ENCODE results near the gene GLUD1.

DNA sequence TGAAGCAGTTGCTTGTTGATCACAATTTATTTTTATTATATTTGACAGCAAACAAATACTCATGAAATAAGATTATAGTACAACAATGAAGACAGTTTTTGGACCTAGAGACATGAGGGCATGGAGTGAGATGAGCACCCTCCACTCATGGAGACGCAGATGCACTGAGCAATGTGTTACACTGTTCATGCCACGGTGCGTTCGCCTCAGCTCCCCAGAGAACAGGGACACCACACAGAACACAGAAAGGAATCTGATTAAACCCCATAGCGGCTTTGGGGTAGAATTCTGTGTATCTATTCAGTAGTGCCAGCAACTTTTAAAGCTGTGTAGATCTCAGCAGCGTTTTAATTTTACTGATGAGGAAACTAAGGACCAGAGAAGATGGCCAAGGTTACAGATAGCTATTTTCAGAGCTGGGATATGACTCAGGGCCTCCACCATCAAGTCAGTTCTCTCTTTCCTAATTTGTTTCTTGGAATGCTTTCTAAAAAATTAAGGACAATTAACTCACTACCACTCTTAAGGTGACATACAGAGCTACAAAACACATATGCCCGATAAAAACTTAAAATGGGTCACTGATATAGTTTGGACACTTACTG lies 41.0 kb downstream of the GLUD1 start:
- TF ChIP-seq, protein P1, sequence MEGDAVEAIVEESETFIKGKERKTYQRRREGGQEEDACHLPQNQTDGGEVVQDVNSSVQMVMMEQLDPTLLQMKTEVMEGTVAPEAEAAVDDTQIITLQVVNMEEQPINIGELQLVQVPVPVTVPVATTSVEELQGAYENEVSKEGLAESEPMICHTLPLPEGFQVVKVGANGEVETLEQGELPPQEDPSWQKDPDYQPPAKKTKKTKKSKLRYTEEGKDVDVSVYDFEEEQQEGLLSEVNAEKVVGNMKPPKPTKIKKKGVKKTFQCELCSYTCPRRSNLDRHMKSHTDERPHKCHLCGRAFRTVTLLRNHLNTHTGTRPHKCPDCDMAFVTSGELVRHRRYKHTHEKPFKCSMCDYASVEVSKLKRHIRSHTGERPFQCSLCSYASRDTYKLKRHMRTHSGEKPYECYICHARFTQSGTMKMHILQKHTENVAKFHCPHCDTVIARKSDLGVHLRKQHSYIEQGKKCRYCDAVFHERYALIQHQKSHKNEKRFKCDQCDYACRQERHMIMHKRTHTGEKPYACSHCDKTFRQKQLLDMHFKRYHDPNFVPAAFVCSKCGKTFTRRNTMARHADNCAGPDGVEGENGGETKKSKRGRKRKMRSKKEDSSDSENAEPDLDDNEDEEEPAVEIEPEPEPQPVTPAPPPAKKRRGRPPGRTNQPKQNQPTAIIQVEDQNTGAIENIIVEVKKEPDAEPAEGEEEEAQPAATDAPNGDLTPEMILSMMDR (IDR thresholded peaks at IDR 0.05), result no peak
- no peak for TF ChIP-seq SIN3A (IDR thresholded peaks at IDR 0.05; ENCODE audit: borderline replicate concordance, insufficient read depth, low read depth, low read length)
- TF ChIP-seq POLR2AphosphoS5 (IDR thresholded peaks at IDR 0.05; ENCODE audit: low read depth, low read length), result no peak
